Posterior vena cava (tissue), 2 donors: ENCODE measurements around the gene GPR107. TPM values are rescaled to one million over a fixed set of nuclear protein-coding genes. Genes with fewer than 3 reads are reported as not detected.
A peak's percentile ranks its signal among the peaks of the same experiment; 100 is the strongest.

Experiments used
- DNase-seq: peaks from one replicate; pipeline ENCODE4 v3.0.0-alpha.2; 2020; ENCODE audit warnings: low spot score
- intact Hi-C, 2 donors: fragments of 100-400 bp; cut with DNase I; formaldehyde crosslinking; loops; one replicate each; pipeline versions ENCODE4 v1.14.1 to v1.14.2; 2022 to 2023
- total RNA-seq, 2 donors: library from RNA; stranded (reverse); fragmentation: NEBNext Ultra II Directional; extraction: Animal tissue kit (Norgen Biotek cat#: 25700); gene quantifications; one replicate each; pipeline ENCODE4 v1.2.1, GENCODE V29; 2021
- donor health status: DM: yes; HTN: yes; CAD: no.
- donor health status: DM: yes; HTN: yes; CAD: no.

The GPR107 gene
- total RNA-seq, 2 donors from 2014 or later, result 38.3 to 38.9 TPM

GRCh38 chr9:130119519-130120298 is 66.0 kb downstream of the GPR107 start:
- DNase-seq, result no peak
- intact Hi-C loops, result loop anchor here in 1 of 2 donors (10.0 kb wide), 1 partner anchor 225 kb away; no protein-coding TSS in a partner anchor

GRCh38 chr9:130120299-130120587 is 66.5 kb downstream of the GPR107 start:
- intact Hi-C loops, result loop anchor here in 1 of 2 donors (10.0 kb wide), 1 partner anchor 225 kb away; no protein-coding TSS in a partner anchor
- DNase-seq, result no peak

- no peak for DNase-seq
Measured at GRCh38 chr9:130120832-130121231, 67.1 kb downstream of the GPR107 start.

GRCh38 chr9:130122456-130122855 is 68.8 kb downstream of the GPR107 start:
- intact Hi-C loops, result loop anchor here in 1 of 2 donors (10.0 kb wide), 1 partner anchor 222 kb away; no protein-coding TSS in a partner anchor
- DNase-seq, result no peak

More at GRCh38 chr9:130120832-130121231, 67.1 kb downstream of the GPR107 start:
- intact Hi-C loops, result loop anchor here in 1 of 2 donors (10.0 kb wide), 1 partner anchor 224 kb away; no protein-coding TSS in a partner anchor

GRCh38 chr9:130124085-130124860 is 70.6 kb downstream of the GPR107 start:
- intact Hi-C loops, result loop anchor here in 1 of 2 donors (10.0 kb wide), 1 partner anchor 221 kb away; no protein-coding TSS in a partner anchor
- DNase-seq, result no peak

- DNase-seq, result no peak
Measured at GRCh38 chr9:130126721-130127433, 73.2 kb downstream of the GPR107 start.

GRCh38 chr9:130128251-130128650 is 74.5 kb downstream of the GPR107 start:
- intact Hi-C loops, result loop anchor here in 1 of 2 donors (5.0 to 10.0 kb wide), 2 partner anchors 44 to 217 kb away; partner anchors contain the start of gene NCS1
- DNase-seq, result no peak

More at GRCh38 chr9:130126721-130127433, 73.2 kb downstream of the GPR107 start:
- intact Hi-C loops, result loop anchor here in 1 of 2 donors (5.0 to 10.0 kb wide), 2 partner anchors 45 to 218 kb away; partner anchors contain the start of gene NCS1

GRCh38 chr9:130128733-130129431 is 75.2 kb downstream of the GPR107 start:
- DNase-seq, result peak; percentile 94
- intact Hi-C loops, result loop anchor here in 1 of 2 donors (5.0 to 10.0 kb wide), 2 partner anchors 43 to 216 kb away; partner anchors contain the start of gene NCS1

GRCh38 chr9:130129432-130130061 is 75.8 kb downstream of the GPR107 start:
- no peak for DNase-seq
- intact Hi-C loops, result loop anchor here in 1 of 2 donors (5.0 to 10.0 kb wide), 2 partner anchors 43 to 215 kb away; partner anchors contain the start of gene NCS1

GRCh38 chr9:130132746-130133145 is 79.0 kb downstream of the GPR107 start:
- no peak for DNase-seq
- intact Hi-C loops, result no loop called here

GRCh38 chr9:130137081-130137640 is 83.5 kb downstream of the GPR107 start:
- intact Hi-C loops, result no loop called here
- no peak for DNase-seq

GRCh38 chr9:130137641-130138081 is 84.0 kb downstream of the GPR107 start:
- intact Hi-C loops, result no loop called here
- DNase-seq, result no peak

GRCh38 chr9:130138171-130138653 is 84.5 kb downstream of the GPR107 start:
- intact Hi-C loops, result no loop called here

GRCh38 chr9:130138791-130139190 is 85.1 kb downstream of the GPR107 start:
- intact Hi-C loops, result no loop called here
- DNase-seq, result peak; percentile 88

More at GRCh38 chr9:130138171-130138653, 84.5 kb downstream of the GPR107 start:
- no peak for DNase-seq

GRCh38 chr9:130139251-130139650 is 85.5 kb downstream of the GPR107 start:
- no peak for DNase-seq
- intact Hi-C loops, result no loop called here

- intact Hi-C loops, result no loop called here
- DNase-seq, result no peak
Measured at GRCh38 chr9:130140706-130141105, 87.0 kb downstream of the GPR107 start.

GRCh38 chr9:130142056-130142455 is 88.3 kb downstream of the GPR107 start:
- no peak for DNase-seq
- intact Hi-C loops, result no loop called here
